GM21529 (cell line): ENCODE measurements around the gene PPFIA3.
"Not testable (repeated sequence)": the region's sequence is repeated elsewhere in the genome, so short reads cannot be mapped to it uniquely, and the experiment has no call there.

Experiments used
- ATAC-seq: cut with Tn5 transposase; IDR thresholded peaks from one replicate; pipeline ENCODE4 v1.9.1; 2021; ENCODE audit not compliant: unreplicated experiment

The PPFIA3 gene

DNA sequence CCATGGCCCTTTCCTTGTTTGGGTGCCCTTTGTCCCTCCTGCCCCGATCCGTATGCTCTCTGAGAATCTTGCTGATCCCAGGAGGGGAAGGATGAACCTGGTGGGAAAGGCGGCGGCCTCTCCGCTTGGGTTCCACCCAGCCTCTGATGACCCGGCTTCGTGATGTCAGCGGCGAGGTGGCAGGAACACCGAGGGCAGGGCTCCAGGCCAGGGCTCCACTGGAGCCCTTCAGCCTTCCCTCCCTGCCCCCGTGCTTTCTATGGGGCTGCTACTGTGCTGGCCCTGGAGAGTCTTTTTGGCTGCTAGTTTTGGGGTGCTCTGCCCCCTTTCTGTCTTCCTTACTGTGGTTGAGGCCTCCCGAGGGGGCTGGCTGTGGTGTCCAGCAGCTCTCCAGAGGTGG, 17.0 kb upstream of the PPFIA3 start:
- no peak for ATAC-seq

- ATAC-seq, result no peak
These were observed 15.8 kb upstream of the PPFIA3 start for GRCh38 chr19:49103331-49104085.

- no peak for ATAC-seq
These were observed 15.0 kb upstream of the PPFIA3 start for GRCh38 chr19:49104229-49104864.

- ATAC-seq, result no peak
These were observed 12.7 kb upstream of the PPFIA3 start for GRCh38 chr19:49106648-49107135.

- no peak for ATAC-seq
These were observed 11.5 kb upstream of the PPFIA3 start for GRCh38 chr19:49107625-49108459.

GRCh38 chr19:49109051-49109450, 10.3 kb upstream of the PPFIA3 start:
- ATAC-seq, result no peak

DNA sequence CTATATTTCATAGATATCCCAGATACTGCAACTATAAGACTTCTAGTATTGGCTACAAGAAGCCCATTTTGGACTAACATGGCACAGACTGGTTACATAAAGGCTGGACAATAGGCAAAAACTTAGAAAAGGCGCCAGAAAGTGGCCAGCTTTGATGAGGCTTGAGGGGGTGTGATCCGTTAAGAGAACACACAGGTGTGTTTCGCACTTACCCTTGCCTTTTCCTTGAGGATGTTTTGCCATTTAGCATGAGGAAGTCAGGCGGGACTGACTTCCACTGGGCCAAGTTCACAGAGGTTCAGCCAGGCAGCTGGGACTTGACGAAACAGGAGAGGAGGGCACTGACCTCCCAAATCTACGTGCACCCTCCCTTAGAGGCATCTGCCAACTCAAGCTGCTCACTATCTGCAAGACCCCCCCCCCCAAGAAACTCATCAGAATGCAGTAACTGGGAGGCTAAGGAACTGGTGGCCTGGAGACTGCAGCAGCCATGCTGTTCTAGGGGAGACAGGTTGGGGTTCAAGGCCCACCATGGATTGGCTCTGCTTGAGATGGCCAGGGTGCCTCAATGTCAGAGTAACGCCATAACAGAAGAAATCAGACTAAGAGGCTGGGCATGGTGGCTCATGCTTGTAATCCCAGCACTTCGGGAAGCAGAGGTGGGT, 9.6 kb upstream of the PPFIA3 start:
- no peak for ATAC-seq

DNA sequence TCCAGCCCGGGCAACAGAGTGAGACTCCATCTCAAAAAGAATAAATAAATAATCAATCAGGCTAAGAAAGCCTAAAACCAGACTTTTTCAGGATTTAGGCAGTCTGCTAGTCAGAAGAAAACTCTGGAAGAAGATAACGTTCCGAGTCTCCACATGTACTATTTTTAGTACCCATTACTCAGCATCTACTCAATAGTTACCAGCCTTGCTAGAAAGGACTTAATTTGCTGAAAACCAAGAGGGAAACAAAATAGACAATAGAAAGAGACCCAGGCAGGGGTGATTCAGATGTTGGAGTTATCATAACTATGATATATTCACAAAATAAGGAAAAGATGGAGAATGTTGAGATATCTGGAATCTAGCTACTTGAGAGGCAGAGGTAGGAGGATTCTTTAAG, 8.8 kb upstream of the PPFIA3 start:
- no peak for ATAC-seq

GRCh38 chr19:49111218-49111998, 7.9 kb upstream of the PPFIA3 start:
- no peak for ATAC-seq

DNA sequence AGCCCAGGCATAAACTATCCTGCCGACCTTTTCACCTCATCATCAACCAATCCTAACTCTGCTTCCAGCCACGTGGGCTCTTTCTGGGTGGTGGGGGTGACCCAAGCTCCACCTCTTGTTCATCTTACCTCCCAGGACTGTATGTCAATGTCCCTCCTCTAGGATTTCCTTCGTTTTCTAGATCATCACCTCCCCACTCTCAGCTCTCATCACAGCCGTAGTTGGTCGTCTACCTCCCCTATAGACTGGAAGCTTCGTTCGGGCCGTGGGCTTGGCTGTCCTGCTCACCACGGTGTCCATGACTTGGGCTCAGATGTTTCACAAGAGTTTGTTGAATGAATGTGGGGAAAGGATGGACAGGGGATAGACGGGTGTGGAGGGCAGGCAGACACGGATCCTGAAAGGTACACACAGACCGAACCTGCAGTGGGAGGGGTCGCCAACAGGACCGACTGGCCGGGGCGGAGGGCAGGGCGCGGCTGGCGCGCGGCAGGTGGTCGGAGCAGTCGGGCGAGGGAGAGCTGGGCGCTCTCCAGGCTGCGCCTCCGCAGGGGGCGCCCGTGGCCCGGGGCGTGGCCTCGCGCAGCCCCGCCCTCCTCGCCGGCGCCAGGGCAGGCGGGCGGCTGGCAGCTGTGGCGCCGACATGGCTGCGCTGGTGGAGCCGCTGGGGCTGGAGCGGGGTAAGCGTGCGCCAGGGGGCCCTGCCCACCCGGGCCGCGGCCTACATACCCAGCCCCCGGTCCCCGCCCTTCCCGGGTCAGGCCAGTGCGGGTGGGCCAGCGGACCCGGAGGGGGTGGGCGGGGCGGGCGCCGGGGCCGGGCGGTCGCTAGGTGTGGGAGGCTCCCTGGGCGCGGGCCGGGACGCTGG, 5.3 kb upstream of the PPFIA3 start, which contains the start of gene LIN7B:
Gene LIN7B, plus strand, starts transcription at position 609 of the 868 bp plus-strand sequence. Its CDS starts 35 bp downstream, at position 644.
- peak; percentile 55 for ATAC-seq

- ATAC-seq, result no peak
These were observed 4.5 kb upstream of the PPFIA3 start for GRCh38 chr19:49114630-49115363.

DNA sequence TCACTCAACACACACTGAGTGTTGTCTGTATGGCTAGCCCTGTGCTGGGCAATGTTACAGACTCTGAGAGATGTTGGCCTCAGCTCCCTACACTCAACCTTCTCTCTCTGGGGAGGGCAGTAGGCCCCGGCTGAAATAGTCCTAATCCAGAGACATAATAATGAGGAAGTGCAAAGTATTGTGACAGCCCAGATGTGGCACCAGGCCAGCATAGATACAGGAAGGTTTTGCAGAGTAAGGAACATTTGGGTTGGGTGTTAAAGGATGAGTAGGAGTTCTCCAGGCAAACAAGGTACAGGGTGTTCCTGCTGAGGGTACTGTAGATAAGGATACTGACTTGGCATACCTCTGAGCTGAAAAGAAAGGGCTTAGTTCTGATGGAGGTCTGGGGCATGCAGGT, 2.8 kb upstream of the PPFIA3 start:
- ATAC-seq, result no peak

DNA sequence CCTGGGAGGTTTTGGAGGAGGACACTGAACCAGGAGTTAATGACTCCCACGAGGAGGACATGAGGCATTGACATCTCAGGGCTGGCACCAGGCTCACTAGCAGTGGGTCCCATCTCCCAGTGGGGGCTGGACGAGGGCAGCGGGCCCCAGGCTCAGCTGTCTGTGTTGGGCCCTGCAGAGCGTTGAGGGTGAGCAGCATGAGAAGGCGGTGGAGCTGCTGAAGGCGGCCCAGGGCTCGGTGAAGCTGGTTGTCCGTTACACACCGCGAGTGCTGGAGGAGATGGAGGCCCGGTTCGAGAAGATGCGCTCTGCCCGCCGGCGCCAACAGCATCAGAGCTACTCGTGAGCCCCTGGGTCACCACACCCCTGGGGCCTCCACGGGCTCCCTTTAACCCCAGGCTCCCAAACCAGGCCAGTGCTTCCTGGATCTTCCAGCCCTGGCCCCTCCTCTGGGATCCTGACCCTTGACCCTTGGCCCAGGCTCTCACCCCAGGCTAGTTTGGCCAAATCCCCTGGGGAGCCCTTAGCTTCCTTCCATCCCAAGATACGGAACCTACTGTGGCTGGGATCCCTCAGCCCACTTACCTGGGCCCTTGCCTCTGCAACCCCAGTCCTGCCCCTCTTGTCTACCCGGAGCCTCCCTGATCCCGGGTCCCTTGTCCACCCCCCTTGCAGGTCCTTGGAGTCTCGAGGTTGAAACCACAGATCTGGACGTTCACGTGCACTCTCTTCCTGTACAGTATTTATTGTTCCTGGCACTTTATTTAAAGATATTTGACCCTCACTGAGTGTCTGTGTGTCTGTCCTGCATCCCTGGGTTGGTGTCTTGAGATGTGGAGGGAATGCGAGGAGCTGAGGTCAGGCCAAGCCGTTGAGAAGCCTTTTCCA, 1.4 kb upstream of the PPFIA3 start:
- ATAC-seq, result no peak

- ATAC-seq, result peak; percentile 65
These were observed 556 bp upstream of the PPFIA3 start, which contains the start of gene C19orf73 for GRCh38 chr19:49118565-49119410. Gene C19orf73 (minus strand): TSS chr19:49119143. CDS start chr19:49119022, 121 bp downstream.

DNA sequence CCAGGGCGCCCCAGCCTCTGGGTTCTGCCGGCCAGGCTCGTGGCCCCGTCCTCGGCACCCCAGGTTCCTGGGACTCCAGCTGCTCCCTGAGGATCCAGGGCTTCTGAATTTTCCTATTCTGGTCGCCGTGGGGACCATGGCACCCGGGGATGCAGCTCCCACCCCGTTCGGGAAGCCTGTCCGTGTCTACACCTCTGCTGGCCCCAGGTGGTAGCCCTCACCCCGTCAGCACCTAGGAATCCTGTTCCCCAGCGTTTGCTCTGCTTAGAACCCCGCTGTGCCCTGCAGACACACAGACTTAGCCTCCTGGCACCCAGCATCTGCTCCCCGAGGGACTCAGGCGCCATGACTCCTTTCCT, 960 bp downstream of the PPFIA3 start:
- no peak for ATAC-seq

- ATAC-seq, result no peak
These were observed 1.5 kb downstream of the PPFIA3 start for GRCh38 chr19:49120868-49121267.

DNA sequence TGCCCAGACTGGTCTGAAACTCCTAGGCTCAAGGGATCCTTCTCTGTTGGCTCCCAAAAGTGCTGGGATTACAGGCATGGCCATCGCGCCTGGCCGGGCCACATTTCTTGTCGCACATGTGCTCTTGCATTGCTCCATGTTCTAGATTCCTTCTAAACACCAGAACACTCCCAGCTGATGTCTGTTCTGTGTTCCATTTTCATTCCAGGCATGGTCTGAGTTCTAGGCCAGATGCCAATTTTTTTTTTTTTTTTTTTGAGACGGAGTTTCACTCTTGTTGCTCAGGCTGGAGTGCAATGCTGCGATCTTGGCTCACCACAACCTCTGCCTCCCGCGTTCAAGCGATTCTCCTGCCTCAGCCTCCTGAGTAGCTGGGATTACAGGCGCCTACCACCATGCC, 2.5 kb downstream of the PPFIA3 start:
- not testable (repeated sequence) for ATAC-seq
